Left ventricle myocardium inferior (tissue), 1 donor: ENCODE measurements around the gene MDM1. TPM values are rescaled to one million over a fixed set of nuclear protein-coding genes. Genes with fewer than 3 reads are reported as not detected.

Source experiments
- DNase-seq: peaks from one replicate; pipeline ENCODE4 v3.0.0-alpha.2; 2020
- H3K27ac ChIP-seq: fragments of 200-600 bp; replicated peaks from 2 replicates; pipeline ENCODE4 v1.8.0; 2021
- H3K27me3 ChIP-seq: fragments of 200-600 bp; 2 replicates; pipeline ENCODE4 v1.8.0; 2021; ENCODE audit warnings: low read depth
- H3K36me3 ChIP-seq: fragments of 200-600 bp; 2 replicates; pipeline ENCODE4 v1.8.0; 2021
- H3K4me1 ChIP-seq: fragments of 200-600 bp; 2 replicates; pipeline ENCODE4 v1.8.0; 2021
- H3K4me3 ChIP-seq: fragments of 200-600 bp; 2 replicates; pipeline ENCODE4 v1.8.0; 2021; ENCODE audit warnings: mild to moderate bottlenecking, moderate library complexity
- H3K9me3 ChIP-seq: fragments of 200-600 bp; replicated peaks from 2 replicates; pipeline ENCODE4 v1.8.0; 2021
- intact Hi-C: fragments of 100-400 bp; cut with micrococcal nuclease; formaldehyde crosslinking; loops from one replicate; pipeline ENCODE4 v1.11.0; 2022
- total RNA-seq: library from RNA; stranded (reverse); fragmentation: NEBNext Ultra II Directional; extraction: Animal tissue kit (Norgen Biotek cat#: 25700); gene quantifications from one replicate; pipeline ENCODE4 v1.2.1, GENCODE V29; 2021
- TF ChIP-seq, protein P1 (sequence below): fragments of 200-600 bp; IDR thresholded peaks from 2 replicates; pipeline ENCODE4 v1.8.0; 2021; ENCODE audit warnings: antibody characterized with exemption, mild to moderate bottlenecking, borderline replicate concordance
- donor health status: DM: no; HTN: yes; CAD: no; lungs with severe emphysema.

Gene MDM1
- total RNA-seq, 1 donor from 2014 or later: 7.8 TPM

DNA sequence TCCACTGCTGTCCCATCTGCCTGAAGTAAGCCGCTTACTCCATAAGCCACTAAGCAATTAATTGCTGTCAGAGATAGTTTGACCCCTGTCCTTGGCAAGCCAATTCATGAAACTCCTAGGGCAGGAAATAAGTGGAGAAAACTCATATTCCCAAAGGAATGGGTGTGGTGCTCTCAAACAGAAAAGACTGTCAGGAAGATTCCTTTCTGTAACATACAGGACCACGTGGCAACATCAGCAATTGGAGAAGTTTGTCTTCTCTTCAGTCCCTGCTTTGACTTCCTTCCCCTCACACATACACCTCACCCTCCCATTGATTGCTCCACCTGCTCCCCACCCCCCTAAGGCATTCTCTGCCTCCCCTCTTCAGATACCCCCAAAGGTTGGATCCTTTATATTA lies 36.2 kb upstream of the MDM1 start:
- H3K4me1 ChIP-seq: peaks cover 48% of the 10 kb centered on the region
- H3K4me3 ChIP-seq: no peak overlapping the region
- no peak for DNase-seq
- H3K27ac ChIP-seq: peak overlapping the region; percentile 47
- TF ChIP-seq, protein P1, sequence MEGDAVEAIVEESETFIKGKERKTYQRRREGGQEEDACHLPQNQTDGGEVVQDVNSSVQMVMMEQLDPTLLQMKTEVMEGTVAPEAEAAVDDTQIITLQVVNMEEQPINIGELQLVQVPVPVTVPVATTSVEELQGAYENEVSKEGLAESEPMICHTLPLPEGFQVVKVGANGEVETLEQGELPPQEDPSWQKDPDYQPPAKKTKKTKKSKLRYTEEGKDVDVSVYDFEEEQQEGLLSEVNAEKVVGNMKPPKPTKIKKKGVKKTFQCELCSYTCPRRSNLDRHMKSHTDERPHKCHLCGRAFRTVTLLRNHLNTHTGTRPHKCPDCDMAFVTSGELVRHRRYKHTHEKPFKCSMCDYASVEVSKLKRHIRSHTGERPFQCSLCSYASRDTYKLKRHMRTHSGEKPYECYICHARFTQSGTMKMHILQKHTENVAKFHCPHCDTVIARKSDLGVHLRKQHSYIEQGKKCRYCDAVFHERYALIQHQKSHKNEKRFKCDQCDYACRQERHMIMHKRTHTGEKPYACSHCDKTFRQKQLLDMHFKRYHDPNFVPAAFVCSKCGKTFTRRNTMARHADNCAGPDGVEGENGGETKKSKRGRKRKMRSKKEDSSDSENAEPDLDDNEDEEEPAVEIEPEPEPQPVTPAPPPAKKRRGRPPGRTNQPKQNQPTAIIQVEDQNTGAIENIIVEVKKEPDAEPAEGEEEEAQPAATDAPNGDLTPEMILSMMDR: no peak
- H3K9me3 ChIP-seq: no peaks in the 10 kb centered on the region
- H3K36me3 ChIP-seq: no peaks in the 10 kb centered on the region
- intact Hi-C loops: loop anchor here (10.0 kb wide), 3 partner anchors 86 to 296 kb away; partner anchors contain the start of gene RAP1B
- H3K27me3 ChIP-seq: no peaks in the 10 kb centered on the region

DNA sequence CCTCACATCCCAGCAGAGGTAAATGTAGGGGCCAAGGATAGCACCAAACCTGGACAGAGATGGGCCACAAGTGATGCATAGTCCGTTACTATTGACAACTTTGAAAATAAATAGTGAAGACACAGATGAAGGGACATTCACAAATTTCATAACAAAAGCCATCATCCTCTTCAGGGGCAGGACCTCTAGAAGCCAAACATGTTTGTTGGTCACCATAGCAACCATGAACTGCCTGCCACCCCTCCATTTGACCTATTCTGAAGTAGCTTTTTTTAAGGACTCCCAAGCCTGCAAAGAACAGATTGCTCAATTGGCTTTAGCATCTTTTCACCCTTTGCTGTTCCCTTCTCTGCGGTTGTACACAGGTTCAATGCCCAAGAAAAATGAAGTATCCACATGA lies 35.7 kb upstream of the MDM1 start:
- Histone ChIP-seq H3K27me3 (no peaks in the 10 kb centered on the region), H3K27ac (peak overlapping the region; percentile 47), H3K4me1 (peaks cover 48% of the 10 kb centered on the region), H3K36me3 (no peaks in the 10 kb centered on the region), H3K4me3 (no peak overlapping the region), H3K9me3 (no peaks in the 10 kb centered on the region)
- TF ChIP-seq, protein P1: no peak
- intact Hi-C loops: loop anchor here (10.0 kb wide), 3 partner anchors 87 to 297 kb away; partner anchors contain the start of gene RAP1B
- DNase-seq: no peak

DNA sequence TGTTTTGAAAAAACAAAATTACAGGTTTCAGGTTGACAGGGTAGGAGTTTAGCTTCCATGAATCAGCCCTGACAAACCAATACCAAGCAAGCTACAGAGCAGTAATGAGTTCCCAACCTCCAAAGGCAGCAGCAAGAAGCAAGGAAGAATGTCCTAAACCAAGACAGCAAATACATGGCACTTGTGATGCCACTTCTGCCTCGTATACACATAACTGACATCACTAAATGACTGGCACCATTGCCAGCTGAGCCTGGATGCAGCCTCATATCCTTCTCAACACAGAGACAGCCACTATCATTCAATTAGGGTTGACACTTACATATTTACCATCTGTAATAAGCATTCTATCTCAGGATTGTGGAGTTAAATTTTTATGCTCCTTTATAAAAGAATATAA lies 35.0 kb upstream of the MDM1 start:
- H3K27ac ChIP-seq: no peak overlapping the region
- H3K9me3 ChIP-seq: no peaks in the 10 kb centered on the region
- peaks cover 48% of the 10 kb centered on the region for H3K4me1 ChIP-seq
- no peaks in the 10 kb centered on the region for H3K36me3 ChIP-seq
- DNase-seq: no peak
- H3K27me3 ChIP-seq: no peaks in the 10 kb centered on the region
- H3K4me3 ChIP-seq: no peak overlapping the region
- TF ChIP-seq, protein P1: no peak
- intact Hi-C loops: loop anchor here (10.0 kb wide), 3 partner anchors 88 to 298 kb away; partner anchors contain the start of gene RAP1B

DNA sequence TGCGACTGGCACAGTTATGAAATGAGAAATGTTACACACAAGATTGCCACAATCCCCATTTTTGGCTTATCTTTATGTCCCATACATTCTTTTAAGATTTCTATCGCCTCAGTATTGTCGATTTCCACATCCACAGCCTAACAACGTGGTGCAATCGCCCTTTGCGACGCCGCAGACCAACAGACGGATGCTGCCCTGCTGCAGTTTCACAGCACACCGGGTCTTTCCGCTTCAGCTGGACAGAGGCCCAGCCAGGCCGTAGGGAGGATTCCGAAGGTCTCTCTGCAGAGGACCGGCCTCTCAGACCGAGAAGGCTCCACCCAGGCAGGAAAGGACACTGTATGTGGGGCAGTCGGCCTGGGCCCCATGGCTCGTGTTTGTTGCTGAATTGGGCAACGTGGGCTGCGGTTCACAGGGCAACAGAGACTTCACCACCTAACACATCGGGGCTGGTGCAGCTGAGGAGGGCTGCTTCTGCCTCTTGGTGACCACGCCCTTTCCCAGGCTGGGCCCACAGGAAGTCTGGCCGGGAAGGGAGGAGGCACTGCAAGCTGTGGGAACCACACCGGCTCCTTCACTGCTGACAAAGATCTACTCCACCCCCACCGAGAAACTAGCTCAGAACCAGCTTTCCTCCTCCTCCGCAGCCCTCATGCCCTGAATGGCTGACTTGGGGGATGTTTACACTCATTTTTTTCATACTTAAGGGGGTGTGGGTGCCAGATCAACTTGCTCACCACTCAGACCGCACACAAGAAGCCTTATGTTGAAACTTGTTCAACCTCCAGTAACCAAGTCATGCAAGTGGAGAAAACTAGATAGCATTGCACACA lies 32.9 kb upstream of the MDM1 start:
- peak; percentile 91 for DNase-seq
- H3K4me3 ChIP-seq: peak overlapping the region; percentile 59
- peaks cover 48% of the 10 kb centered on the region for H3K4me1 ChIP-seq
- no peaks in the 10 kb centered on the region for H3K36me3 ChIP-seq
- TF ChIP-seq, protein P1: no peak
- no peaks in the 10 kb centered on the region for H3K27me3 ChIP-seq
- intact Hi-C loops: loop anchor here (10.0 kb wide), 3 partner anchors 90 to 300 kb away; partner anchors contain the start of gene RAP1B
- H3K27ac ChIP-seq: peak overlapping the region; percentile 94
- H3K9me3 ChIP-seq: no peaks in the 10 kb centered on the region

DNA sequence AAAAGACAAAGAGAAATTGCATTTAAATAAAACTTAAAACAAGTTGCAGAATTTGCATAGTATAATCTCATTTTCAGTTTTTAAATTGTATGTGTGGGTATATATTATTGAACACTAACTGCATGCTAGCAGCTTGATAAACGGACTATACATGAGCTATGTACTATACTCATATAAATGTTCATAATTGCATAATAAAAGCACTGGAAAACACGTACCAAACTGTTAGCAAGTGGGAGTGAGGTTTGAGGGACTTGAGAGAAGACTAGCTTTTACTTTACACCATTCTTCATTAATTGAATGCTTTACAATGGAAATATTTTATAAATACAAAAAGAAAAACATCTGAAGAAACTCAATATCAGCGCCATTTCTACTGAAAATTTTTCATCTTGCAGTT lies 32.2 kb upstream of the MDM1 start:
- Histone ChIP-seq H3K36me3 (no peaks in the 10 kb centered on the region), H3K27ac (peak overlapping the region; percentile 94), H3K27me3 (no peaks in the 10 kb centered on the region), H3K9me3 (no peaks in the 10 kb centered on the region), H3K4me1 (peaks cover 52% of the 10 kb centered on the region), H3K4me3 (peak overlapping the region; percentile 59)
- DNase-seq: no peak
- TF ChIP-seq, protein P1: no peak
- intact Hi-C loops: loop anchor here (10.0 kb wide), 3 partner anchors 90 to 300 kb away; partner anchors contain the start of gene RAP1B
